Measurements from ENCODE around the gene ASAH2.
"Not testable (repeated sequence)": the region's sequence is repeated elsewhere in the genome, so short reads cannot be mapped to it uniquely, and the experiment has no call there.

ASAH2 gene

DNA sequence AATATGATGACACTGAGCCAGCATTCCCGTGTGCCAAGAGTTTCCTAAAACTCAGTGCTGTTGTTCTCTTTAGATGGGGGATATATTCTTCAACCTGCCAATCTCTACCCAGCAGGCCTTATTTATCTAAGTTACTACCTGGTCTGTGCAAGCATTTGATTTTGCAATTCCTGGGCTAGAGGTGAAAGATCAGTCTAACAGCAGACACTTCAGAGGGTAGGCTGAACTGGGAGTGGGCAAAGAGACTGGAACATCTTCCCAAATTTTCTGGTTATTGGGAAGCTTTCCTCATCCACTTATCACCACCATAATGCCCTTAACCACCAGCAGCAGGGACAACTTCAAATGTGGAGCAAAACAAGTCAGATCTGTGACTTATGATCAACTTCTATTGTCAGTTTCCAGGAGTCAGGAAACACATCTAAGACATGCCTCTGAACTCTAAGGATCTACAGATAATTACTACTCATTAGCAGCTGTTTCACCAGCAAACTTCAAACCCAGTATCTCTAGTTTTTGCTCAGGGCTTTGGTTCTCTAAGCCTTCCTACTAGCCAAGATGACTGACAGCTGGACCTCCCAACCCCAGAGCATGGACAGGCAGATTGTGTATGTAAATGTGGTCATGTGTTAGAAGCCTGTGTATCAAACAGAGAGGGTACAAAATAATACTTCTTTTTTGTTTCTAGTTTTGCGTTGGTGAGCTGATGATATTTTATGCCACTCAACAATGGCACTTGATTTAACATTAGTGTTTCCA, 1.0 kb downstream of the ASAH2 start:
- DNase-seq: no peak

DNA sequence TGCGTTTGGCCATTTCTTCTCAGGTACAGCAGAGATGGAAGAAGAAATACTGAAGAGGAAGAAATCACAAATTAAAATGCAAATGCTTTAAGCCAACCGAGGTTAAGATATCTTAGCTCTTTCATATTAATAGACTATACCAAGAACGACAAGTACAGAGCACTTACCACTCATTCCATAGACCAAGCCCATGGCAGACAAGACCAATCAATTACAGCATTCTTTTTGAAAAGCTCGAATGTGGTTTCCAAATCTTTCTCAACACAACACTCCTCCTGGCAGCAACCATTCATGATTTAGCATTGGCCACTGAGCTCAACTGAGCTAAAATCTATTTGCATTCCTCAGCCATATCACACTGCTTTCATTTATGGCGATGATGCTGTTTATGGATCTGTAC, 2.7 kb downstream of the ASAH2 start:
- no peak for DNase-seq

DNA sequence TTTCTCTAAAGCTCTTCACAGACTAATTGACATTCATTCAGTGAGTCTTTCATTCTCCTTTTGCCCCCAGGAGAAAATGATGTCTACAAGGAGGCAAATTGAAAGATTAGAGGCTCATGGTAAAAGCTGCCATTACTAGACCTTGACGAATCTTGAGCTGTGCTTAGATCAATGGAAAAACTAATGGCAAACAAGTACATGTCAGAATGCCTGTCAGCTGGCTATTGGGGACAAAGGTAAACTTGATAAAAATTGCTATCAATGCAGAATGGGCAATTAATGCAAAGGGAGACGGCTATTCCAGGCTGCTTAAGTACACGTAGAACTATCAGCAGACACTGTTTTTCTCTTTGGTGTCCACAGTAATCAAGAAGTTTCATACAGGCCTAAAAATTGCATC, 3.3 kb downstream of the ASAH2 start:
- no peak for DNase-seq

DNA sequence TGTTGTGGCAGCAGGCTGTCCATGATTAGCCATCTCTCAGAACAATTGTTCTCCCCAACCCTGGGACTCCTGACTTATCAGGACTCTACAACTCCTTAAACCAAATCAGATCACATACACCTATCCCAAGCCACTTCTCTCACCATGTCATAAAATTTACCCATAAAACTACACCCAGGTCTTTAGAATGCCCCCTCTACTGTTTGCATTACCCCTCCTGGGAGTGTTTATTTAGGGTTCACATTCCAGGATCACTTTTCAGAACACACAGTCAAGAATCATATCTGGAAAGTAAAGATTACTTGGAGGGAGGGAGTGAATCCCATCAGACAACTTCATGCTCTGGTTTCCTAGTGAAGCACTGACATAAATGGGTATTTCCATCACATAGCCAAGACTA, 7.1 kb downstream of the ASAH2 start:
- DNase-seq: no peak

DNA sequence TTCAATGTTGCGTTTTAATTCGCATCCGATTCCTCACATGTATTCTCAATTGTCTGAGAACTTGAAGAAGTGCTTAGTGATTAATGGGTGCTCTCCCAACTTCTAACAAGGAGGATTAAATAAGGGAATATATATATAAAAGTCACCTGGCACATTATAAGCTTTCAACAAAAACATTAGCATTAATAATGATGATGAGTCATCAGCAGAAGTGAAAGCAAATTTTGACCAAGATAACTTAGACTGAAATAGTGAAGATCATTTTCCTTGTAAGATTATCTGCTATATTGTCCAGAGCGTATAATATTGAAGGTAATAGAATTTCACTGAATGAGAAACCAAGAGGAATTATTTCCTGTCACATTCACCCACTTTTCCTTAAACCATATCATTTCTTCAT, 8.5 kb downstream of the ASAH2 start:
- no peak for DNase-seq

DNA sequence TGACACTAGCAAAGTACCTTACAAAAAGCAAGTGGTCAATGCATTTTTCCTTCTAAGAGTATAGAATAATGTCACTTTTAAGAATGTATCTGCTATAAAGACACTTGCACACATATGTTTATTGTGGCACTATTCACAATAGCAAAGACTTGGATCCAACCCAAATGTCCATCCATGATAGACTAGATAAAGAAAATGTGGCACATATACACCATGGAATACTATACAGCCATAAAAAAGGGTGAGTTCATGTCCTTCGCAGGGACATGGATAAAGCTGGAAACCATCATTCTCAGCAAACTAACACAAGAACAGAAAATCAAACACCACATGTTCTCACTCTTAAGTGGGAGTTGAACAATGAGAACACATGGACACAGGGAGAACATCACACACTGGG, 9.8 kb downstream of the ASAH2 start:
- not testable (repeated sequence) for DNase-seq

DNA sequence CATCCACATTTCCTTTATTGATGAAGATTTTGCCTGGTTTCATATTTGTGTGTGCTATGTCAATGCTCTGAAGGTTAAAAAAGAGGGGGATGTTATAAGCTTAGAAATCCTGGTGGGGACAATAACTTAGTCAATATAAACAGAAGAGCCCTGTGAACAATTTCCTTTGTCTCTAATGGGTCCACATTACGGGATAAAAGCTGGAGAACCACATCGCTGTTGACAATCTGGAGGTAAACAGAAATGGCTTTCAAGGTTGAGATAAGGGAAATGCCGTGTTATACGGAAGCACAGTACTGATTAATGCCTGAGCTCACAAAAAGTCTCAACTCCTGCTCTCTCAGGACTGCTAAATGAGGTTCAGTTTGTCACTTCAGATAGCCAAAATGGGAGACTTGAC, 16.8 kb downstream of the ASAH2 start:
- DNase-seq: no peak

DNA sequence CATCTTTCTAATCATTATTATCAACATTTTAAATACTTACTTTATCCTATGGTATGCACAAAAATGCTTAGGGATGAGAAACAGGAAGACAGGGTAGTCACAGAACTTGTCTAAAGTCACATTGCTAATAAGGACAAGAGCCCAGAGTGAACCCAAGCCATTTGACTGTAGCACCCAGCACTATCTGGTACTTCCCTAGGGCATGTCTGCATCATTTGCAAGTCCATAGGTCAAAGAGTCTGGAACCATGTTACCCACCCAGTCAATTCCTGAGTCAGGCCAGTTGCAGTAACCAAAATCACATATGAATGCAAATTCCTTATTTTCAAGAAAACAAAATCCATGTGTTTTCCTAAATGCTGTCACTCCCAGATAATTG, 19.1 kb downstream of the ASAH2 start:
- no peak for DNase-seq

DNA sequence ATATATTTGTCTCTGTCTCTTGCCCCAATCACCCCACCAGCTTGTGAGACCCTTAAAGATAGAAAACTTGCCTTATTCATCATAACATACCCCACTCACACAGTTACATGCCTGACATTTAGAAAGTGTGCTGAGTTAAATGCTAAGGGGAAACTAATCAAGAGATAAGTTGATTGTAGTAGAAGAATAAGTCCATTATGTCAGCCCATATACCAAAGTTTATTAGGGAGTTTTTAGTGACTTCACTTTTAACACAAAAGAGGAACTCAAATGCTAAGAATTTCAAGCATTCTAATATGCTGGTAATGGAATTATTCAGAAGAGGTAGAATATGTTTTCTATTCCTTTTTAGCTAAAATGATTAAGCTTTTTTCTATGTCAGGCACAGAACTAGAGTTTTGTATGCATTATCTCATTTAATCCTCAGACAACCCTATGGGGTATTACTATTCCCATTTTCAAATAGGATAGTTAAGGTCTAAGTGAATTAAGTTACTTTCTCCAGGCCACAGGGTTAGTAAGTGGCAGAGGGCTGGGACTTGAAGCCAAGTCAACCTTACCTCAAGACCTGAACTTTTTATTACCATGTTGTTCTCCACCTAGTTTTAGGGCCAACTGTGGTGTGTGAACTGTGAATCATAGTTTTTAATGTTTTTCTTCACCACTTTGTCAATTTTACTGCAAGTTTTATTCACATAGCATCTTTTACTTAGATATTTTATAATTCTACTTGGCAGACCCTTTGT, 19.6 kb downstream of the ASAH2 start:
- no peak for DNase-seq

DNA sequence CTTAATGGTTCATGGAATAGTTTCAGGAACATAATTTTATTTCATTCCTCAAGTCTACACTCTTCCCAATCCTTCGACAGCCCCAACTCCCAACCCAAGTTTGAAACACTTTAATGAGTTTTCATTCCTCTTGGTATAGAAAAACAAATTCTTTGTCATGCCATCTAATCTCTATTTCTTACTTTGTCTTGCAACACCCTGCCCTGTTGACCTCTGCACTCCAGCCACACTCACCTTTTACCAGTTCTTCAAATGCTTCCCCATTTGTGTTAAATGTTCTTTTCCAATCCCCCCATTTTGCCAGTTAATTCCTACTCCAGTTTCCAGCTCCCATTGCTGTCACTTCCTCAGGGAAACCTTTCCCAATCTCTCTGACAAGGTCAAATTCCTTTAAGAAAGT, 21.9 kb downstream of the ASAH2 start:
- no peak for DNase-seq

DNA sequence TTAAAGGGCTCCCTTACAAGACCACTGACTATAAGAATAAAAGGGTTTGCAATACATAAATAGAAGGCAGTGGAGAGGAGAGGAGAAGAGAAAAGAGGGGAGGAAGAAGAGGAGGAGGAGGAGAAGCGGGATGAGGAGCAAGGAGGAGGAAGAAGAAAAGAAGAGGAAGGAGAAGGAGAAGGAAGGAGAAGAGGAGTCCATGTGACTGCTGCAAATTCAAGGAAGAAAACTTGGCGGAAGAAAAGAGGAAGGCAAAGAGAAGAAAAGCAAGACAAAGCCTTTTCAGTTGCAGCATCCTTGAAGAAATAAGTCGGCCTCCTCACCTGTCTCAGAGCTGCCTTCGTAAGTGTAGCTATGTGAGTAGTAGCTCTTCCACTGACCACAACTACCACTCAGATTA, 22.6 kb downstream of the ASAH2 start:
- DNase-seq: no peak

DNA sequence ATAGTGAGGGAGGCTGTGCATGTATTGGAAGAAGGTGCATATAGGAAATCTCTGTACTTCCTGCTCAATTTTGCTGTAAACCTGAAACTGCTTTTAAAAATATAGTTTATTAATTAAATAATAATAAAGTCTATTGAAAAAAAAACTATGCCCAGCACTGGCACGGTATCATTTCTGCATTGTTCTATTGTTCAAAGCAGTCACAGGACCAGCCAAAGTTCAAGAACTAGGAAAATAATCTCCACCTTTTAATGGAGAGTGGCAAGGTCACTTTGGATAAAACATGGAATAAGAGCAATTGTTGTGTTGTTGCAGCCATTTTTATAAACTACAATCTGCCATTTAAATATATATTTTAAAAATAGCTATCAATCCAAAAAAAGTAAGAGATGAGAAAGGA, 24.7 kb downstream of the ASAH2 start:
- no peak for DNase-seq

DNA sequence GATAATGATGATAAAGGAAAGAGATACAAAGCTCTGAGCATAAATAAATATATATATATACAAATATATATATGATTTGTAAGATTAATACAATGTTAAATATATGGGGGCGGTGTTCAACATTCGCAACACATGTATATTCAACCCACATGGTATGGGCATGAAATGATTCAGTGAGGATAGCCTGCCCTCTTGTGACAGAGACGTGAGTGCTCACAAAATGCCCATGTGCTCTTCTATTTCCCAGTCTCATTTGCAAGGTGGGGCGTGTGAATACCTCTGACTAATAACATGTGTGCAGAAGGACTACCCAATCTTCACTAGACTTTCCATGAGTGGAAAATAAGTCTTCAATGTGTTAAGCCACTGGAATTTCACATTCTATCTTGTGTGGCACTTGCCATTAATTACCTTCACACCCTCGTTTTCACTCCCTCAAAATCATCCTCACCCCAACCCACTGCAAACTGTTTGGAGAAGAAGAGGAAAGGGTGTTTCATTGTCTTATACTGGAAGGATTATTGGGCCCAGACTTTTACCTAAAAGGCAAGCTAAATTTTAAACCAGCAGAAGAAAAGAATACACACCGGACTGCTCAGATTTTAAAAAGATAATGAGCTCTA, 26.9 kb downstream of the ASAH2 start:
- peak; percentile 45 to 52 for DNase-seq

DNA sequence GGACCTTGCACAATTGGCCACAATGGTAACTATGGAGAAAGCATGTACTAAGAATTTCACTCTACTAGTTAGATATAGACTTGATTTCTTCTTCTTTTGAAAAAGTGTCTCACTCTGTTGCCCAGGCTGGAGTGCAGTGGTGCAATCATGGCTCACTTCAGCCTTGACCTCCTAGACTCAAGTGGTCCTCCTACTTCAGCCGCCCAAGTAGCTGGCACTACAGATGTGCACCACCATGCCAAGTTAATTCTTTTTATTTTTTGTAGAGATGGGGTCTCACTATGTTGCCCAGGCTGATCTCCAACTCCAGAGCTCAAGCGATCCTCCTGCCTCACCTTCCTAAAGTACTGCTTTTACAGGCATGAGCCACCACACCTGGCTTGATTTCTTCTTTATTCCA, 29.1 kb downstream of the ASAH2 start:
- no peak for DNase-seq

DNA sequence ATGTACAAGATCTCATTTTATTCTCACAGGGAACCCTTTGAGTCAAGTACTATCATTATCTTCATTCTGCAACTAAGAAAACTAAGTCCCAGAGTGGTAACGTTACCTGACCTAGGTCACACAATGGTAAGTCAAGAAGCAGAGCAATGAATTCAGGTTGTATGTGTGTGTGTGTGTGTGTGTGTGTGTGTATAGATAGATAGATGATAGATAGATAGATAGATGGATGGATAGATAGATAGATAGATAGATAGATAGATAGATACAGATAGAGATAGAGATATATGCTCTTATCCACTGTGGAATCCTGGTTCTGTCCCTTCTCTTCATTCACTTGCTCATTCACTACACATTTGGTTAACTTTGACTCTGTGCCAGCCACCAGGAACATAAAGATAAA, 29.8 kb downstream of the ASAH2 start:
- no peak for DNase-seq

DNA sequence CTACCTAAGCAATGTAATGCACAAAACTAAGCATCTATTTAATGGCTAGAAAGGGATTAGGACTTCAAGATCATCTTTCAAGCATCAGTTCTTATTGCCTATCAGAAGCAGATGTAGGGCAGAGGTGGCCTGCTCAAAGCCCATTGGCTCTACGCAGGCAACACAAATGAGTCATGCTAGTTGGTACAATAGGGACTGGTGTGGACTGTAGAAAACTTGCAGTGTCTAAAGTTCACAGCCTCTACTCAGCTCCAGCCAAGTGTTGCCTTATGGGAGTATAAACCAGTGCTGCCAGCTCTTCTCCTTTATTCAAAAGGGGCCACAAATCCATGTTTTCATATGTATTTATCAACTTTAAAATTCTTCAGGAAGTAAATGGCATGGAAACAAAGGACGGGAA, 31.7 kb downstream of the ASAH2 start:
- no peak for DNase-seq

DNA sequence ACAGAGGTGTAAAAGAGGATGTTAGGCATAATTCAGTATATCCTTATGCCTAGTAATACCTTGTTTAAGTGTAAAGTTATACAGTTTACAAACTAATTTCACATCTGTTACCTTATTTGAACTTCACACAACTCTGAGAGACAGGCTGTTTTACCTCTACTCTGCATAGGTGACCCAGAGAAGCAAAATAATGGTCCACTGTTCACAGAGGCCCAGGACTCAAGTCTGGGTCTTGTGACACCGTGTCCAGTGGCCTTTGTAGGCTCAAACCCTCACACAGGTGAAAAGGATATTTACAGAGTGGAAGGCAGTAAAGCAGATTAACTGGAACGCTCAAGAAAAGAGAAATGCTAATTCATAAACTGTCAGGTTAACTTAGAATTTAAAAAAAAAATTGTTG, 32.1 kb downstream of the ASAH2 start:
- DNase-seq: no peak

DNA sequence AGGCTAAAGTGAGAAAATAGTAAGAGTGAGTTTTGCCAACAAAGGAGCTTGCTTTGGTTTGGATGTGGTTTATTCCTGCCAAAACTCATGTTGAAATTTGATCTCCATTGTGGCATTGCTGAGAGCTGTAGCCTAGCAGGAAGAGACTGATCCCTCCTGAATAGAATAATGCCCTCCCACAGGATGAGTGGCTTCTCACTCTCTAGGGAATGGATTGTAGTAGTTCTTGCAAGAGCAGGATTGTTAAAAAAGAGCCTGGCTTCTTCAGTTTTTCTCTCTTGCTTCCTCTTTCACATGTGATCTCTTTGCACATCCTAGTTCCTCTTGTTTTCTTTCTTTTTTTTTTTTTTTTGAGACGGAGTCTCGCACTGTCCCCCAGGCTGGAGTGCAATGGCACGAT, 34.4 kb downstream of the ASAH2 start:
- peak; percentile 5 to 11 for DNase-seq

DNA sequence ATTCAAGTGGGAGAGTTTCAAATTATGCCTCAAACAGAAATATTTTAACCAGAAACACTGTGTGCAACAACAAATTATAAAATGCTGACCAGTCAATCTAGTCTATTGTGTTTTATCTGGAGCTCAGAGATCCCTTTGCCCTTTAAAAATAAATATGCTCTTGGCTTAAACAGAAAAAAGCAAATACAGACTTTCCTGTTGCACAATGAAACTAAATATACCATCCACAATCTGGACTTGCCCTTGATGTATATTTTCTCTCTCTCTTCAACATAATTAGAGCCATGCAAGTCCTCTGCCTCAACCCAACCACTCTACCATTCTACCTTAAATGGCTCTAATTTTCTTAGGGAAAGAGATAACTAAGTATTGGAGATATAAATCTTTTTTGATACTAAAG, 34.9 kb downstream of the ASAH2 start:
- no peak for DNase-seq

DNA sequence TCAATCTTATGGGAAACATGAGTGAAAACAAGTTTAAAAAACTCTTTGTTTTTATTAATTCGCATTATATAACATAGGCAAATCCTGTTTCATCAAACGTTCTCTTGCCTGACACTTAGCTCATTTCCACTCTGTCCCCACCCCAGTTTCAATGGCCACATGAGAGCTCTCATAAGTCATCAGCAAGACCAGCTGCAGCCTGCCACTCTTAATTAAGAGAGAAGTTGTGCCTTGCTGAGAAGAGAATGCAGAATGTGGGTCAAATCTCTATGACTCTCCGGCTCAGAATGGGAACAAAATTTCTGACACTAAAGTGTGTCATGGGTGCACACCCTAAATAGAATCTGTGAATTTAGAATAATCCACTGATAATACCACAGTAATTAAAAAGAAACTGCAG, 39.6 kb downstream of the ASAH2 start:
- DNase-seq: no peak

DNA sequence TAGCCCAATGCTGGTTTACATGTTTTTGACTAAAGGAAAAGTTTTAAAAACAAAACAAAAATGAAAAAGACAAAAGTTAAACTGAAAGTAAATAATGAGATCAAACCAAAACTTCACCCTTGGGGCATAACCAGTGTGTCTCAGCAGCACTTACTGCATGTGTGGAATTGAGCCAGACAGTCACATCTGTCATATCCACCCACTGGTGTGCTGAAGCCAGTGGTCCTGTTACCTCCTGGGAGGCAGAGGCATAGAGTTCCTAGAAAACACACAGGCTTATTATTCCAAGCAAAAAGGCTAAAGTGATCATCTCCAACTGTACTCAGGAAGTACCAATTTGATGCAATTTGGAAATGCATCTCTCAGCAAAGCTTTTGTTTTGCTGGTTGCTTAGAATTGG, 40.4 kb downstream of the ASAH2 start:
- DNase-seq: no peak

All from AML-193 (cell line).